Measurements from ENCODE around the gene NBEA. TPM values are rescaled to one million over a fixed set of nuclear protein-coding genes. Genes with fewer than 3 reads are reported as not detected.

The NBEA gene
- total RNA-seq, 2 donors from 2014 or later, result 15.2 to 15.9 TPM

DNA sequence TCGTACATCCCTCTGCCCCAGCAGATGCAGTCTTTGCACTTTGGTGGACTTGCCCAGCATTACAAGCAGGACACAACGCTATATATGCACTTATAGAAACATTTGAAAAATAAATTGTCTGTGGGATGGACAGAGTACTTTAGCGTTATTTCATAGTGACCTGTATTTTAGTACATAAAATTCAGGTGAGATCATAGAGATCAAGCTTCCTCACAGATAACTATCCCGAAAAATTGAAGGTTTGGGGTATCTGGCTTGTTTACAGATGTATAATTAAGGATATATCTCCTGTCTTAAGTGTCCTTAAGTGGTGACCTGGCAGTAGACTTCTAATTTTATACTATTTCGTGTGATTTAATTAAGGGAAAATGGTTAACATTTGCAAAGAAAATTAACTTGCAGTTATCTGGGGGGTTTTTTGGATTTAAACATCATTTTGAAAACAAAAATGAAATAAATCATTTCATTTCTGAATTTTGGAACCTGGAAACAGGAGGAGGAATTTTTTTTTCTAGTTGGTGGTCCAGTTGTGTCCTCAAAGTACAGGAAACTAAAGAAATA is 535.4 kb downstream of the NBEA start:
- no peaks in the 10 kb centered on the region for H3K36me3 Mint-ChIP-seq (ENCODE audit: low read depth)
- peaks cover 43% of the 10 kb centered on the region for H3K4me1 Mint-ChIP-seq
- TF ChIP-seq, protein P1, sequence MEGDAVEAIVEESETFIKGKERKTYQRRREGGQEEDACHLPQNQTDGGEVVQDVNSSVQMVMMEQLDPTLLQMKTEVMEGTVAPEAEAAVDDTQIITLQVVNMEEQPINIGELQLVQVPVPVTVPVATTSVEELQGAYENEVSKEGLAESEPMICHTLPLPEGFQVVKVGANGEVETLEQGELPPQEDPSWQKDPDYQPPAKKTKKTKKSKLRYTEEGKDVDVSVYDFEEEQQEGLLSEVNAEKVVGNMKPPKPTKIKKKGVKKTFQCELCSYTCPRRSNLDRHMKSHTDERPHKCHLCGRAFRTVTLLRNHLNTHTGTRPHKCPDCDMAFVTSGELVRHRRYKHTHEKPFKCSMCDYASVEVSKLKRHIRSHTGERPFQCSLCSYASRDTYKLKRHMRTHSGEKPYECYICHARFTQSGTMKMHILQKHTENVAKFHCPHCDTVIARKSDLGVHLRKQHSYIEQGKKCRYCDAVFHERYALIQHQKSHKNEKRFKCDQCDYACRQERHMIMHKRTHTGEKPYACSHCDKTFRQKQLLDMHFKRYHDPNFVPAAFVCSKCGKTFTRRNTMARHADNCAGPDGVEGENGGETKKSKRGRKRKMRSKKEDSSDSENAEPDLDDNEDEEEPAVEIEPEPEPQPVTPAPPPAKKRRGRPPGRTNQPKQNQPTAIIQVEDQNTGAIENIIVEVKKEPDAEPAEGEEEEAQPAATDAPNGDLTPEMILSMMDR (conservative IDR thresholded peaks at IDR 0.05), result no peak
- H3K27me3 ChIP-seq (ENCODE audit: control insufficient read depth, insufficient read depth, low read length, poor library complexity, severe bottlenecking), result peaks cover 93% of the 10 kb centered on the region
- no peak overlapping the region for H3K9ac ChIP-seq (ENCODE audit: extremely low read depth, low read length, poor library complexity, severe bottlenecking)
- no peaks in the 10 kb centered on the region for H3K9me3 Mint-ChIP-seq
- H3K27ac Mint-ChIP-seq, result no peak overlapping the region
- DNase-seq, result no peak
- no peak overlapping the region for H3K4me3 ChIP-seq (ENCODE audit: low read length)
- no peaks in the 10 kb centered on the region for H3K4me1 ChIP-seq (ENCODE audit: control insufficient read depth, insufficient read depth, low read length)
- 54 to 92% methylated on average over 2 to 5 of the region's 5 CpGs for WGBS, 2 experiments (ENCODE audit: insufficient coverage in 1 of 2, insufficient read length in 1 of 2)
- peaks cover 84% of the 10 kb centered on the region for H3K27me3 Mint-ChIP-seq (ENCODE audit: insufficient read depth)
- no peak overlapping the region for H3K4me3 Mint-ChIP-seq
- H3K36me3 ChIP-seq (ENCODE audit: control insufficient read depth, insufficient read depth, low read length), result no peaks in the 10 kb centered on the region
- H3K9me3 ChIP-seq (ENCODE audit: control insufficient read depth, low read length), result no peaks in the 10 kb centered on the region
- H3K27ac ChIP-seq (ENCODE audit: low read depth, low read length), result no peak overlapping the region

DNA sequence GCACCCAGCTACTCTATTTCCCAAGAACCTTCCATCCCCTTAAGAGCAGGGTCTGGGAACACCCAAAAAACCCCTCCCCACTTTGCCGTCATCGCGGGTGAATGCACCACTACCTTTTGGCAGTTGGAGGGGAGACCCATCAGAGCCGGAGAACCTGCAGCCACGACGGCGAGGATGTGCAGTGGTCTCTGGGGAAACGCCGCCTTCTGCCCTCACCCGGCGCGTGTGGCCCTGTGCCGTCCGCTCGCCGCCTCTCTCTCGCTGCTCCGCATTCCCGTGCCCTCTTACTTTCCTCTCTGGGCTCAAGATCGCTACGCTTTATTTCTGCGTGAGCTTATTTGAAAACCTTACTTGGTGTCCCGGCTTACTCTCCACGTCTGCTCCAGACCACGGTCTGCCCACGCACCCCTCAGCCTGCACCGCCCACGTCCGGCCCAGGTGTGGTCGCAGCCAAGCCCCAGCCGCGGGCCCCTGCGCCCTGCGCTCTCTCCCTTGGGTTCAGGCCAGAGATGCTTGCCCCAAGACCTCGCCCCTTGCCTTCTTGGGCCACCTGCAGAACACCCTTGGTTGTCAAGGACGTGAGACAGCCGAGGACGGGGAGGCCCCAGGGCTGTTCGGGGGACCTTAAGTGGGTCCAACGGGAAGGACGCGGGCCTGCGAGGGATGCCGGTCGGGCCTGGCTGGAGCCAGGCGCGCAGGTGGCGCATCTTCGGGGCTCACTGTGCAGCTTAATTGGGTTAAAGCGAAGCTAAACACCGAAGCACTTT is 536.4 kb downstream of the NBEA start:
- H3K27me3 Mint-ChIP-seq (ENCODE audit: insufficient read depth), result peaks cover 75% of the 10 kb centered on the region
- peak; percentile 78 for DNase-seq
- H3K36me3 ChIP-seq (ENCODE audit: control insufficient read depth, insufficient read depth, low read length), result no peaks in the 10 kb centered on the region
- H3K9ac ChIP-seq (ENCODE audit: extremely low read depth, low read length, poor library complexity, severe bottlenecking), result no peak overlapping the region
- TF ChIP-seq, protein P1 (conservative IDR thresholded peaks at IDR 0.05), result no peak
- no peaks in the 10 kb centered on the region for H3K9me3 Mint-ChIP-seq
- peak overlapping the region; percentile 69 for H3K4me3 ChIP-seq (ENCODE audit: low read length)
- H3K4me1 ChIP-seq (ENCODE audit: control insufficient read depth, insufficient read depth, low read length), result no peaks in the 10 kb centered on the region
- no peak overlapping the region for H3K27ac ChIP-seq (ENCODE audit: low read depth, low read length)
- WGBS, 2 experiments (ENCODE audit: insufficient coverage in 1 of 2, insufficient read length in 1 of 2), result 4 to 5% methylated on average over 18 to 51 of the region's 51 CpGs
- H3K4me1 Mint-ChIP-seq, result peaks cover 43% of the 10 kb centered on the region
- peak overlapping the region; percentile 53 for H3K4me3 Mint-ChIP-seq
- H3K9me3 ChIP-seq (ENCODE audit: control insufficient read depth, low read length), result no peaks in the 10 kb centered on the region
- peaks cover 83% of the 10 kb centered on the region for H3K27me3 ChIP-seq (ENCODE audit: control insufficient read depth, insufficient read depth, low read length, poor library complexity, severe bottlenecking)
- no peak overlapping the region for H3K27ac Mint-ChIP-seq
- no peaks in the 10 kb centered on the region for H3K36me3 Mint-ChIP-seq (ENCODE audit: low read depth)

GRCh38 chr13:35479038-35479492 is 537.0 kb downstream of the NBEA start:
- Mint-ChIP-seq H3K27me3 (ENCODE audit: insufficient read depth) (peaks cover 68% of the 10 kb centered on the region), H3K36me3 (ENCODE audit: low read depth) (no peaks in the 10 kb centered on the region), H3K9me3 (no peaks in the 10 kb centered on the region), H3K4me3 (peak overlapping the region; percentile 53), H3K27ac (no peak overlapping the region), H3K4me1 (peaks cover 43% of the 10 kb centered on the region)
- no peaks in the 10 kb centered on the region for H3K4me1 ChIP-seq (ENCODE audit: control insufficient read depth, insufficient read depth, low read length)
- no peaks in the 10 kb centered on the region for H3K9me3 ChIP-seq (ENCODE audit: control insufficient read depth, low read length)
- H3K36me3 ChIP-seq (ENCODE audit: control insufficient read depth, insufficient read depth, low read length), result no peaks in the 10 kb centered on the region
- H3K4me3 ChIP-seq (ENCODE audit: low read length), result peak overlapping the region; percentile 69
- peak; percentile 69 for DNase-seq
- no peak overlapping the region for H3K9ac ChIP-seq (ENCODE audit: extremely low read depth, low read length, poor library complexity, severe bottlenecking)
- 10 to 22% methylated on average over 10 to 14 of the region's 14 CpGs for whole genome bisulfite sequencing, 2 experiments (ENCODE audit: insufficient coverage in 1 of 2, insufficient read length in 1 of 2)
- no peak overlapping the region for H3K27ac ChIP-seq (ENCODE audit: low read depth, low read length)
- TF ChIP-seq, protein P1 (conservative IDR thresholded peaks at IDR 0.05), result no peak
- H3K27me3 ChIP-seq (ENCODE audit: control insufficient read depth, insufficient read depth, low read length, poor library complexity, severe bottlenecking), result peaks cover 77% of the 10 kb centered on the region
